ENCODE results near the gene CACHD1. TPM values are rescaled to one million over a fixed set of nuclear protein-coding genes. Genes with fewer than 3 reads are reported as not detected.

CACHD1 gene
- total RNA-seq, 1 experiment from 2014 or later = 8.4 TPM

- Histone ChIP-seq H3K4me1 (ENCODE audit: control insufficient read depth in 1 of 2, insufficient read depth in 2 of 2, low read length in 2 of 2) (no peaks in the 10 kb centered on the region), H4K20me1 (ENCODE audit: insufficient read depth) (no peaks in the 10 kb centered on the region), H3K4me2 (ENCODE audit: low read length) (no peak overlapping the region), H3K4me3 (replicated peaks in 1 of 2; ENCODE audit: low read depth in 1 of 2, low read length in 2 of 2) (no peak overlapping the region), H3K9me2 (ENCODE audit: insufficient read depth) (no peaks in the 10 kb centered on the region), H3K9ac (ENCODE audit: low read length) (no peak overlapping the region), H2AFZ (ENCODE audit: low read depth, low read length, poor library complexity, severe bottlenecking) (no peak overlapping the region), H3K36me3 (ENCODE audit: control insufficient read depth in 1 of 2, insufficient read depth in 2 of 2, low read length in 2 of 2) (no peaks in the 10 kb centered on the region), H3K9me3 (ENCODE audit: control insufficient read depth in 1 of 2, insufficient read depth in 1 of 2, low read depth in 1 of 2, low read length in 2 of 2) (no peaks in the 10 kb centered on the region), H3K27ac (ENCODE audit: low read depth, low read length) (no peak overlapping the region), H3K27me3 (ENCODE audit: insufficient read depth, low read length) (no peaks in the 10 kb centered on the region), H3K79me2 (ENCODE audit: insufficient read depth, low read length) (no peaks in the 10 kb centered on the region)
- ChIA-PET CTCF (no interaction called here), RAD21 (ENCODE audit: low non-redundant PET in 1 of 2, low total read pairs in 2 of 2, uncharacterized antibody in 2 of 2, unreplicated experiment in 2 of 2) (no interaction called here), POLR2A (no interaction called here)
- ATAC-seq = no peak
- intact Hi-C loops (cut with micrococcal nuclease) = no loop called here
- TF ChIP-seq FOSL1 (IDR thresholded peaks at IDR 0.05; ENCODE audit: low read depth) (no peak), EGR1 (IDR thresholded peaks at IDR 0.05; ENCODE audit: low read depth) (no peak), POLR2AphosphoS5 (IDR thresholded peaks at IDR 0.05; ENCODE audit: low read depth, low read length) (no peak)
- no peak for DNase-seq (ENCODE audit: low read depth, low spot score)
- no TSS peak for BruUV-seq (replicated peaks)
Observed at GRCh38 chr1:64650411-64650810, 180.5 kb downstream of the CACHD1 start.

GRCh38 chr1:64651841-64652240, 181.9 kb downstream of the CACHD1 start:
- H4K20me1 ChIP-seq (ENCODE audit: insufficient read depth) = no peaks in the 10 kb centered on the region
- no peaks in the 10 kb centered on the region for H3K79me2 ChIP-seq (ENCODE audit: insufficient read depth, low read length)
- no peaks in the 10 kb centered on the region for H3K36me3 ChIP-seq (ENCODE audit: control insufficient read depth in 1 of 2, insufficient read depth in 2 of 2, low read length in 2 of 2)
- ATAC-seq = no peak
- ChIA-PET RAD21 (ENCODE audit: low non-redundant PET in 1 of 2, low total read pairs in 2 of 2, uncharacterized antibody in 2 of 2, unreplicated experiment in 2 of 2) (no interaction called here), POLR2A (no interaction called here), CTCF (no interaction called here)
- DNase-seq (ENCODE audit: low read depth, low spot score) = no peak
- H3K27ac ChIP-seq (ENCODE audit: low read depth, low read length) = no peak overlapping the region
- no peaks in the 10 kb centered on the region for H3K27me3 ChIP-seq (ENCODE audit: insufficient read depth, low read length)
- no peak overlapping the region for H2AFZ ChIP-seq (ENCODE audit: low read depth, low read length, poor library complexity, severe bottlenecking)
- H3K4me2 ChIP-seq (ENCODE audit: low read length) = no peak overlapping the region
- BruUV-seq (replicated peaks) = no TSS peak
- intact Hi-C loops (cut with micrococcal nuclease) = no loop called here
- H3K4me1 ChIP-seq (ENCODE audit: control insufficient read depth in 1 of 2, insufficient read depth in 2 of 2, low read length in 2 of 2) = no peaks in the 10 kb centered on the region
- H3K9me3 ChIP-seq (ENCODE audit: control insufficient read depth in 1 of 2, insufficient read depth in 1 of 2, low read depth in 1 of 2, low read length in 2 of 2) = no peaks in the 10 kb centered on the region
- H3K9me2 ChIP-seq (ENCODE audit: insufficient read depth) = no peaks in the 10 kb centered on the region
- no peak overlapping the region for H3K4me3 ChIP-seq (replicated peaks in 1 of 2; ENCODE audit: low read depth in 1 of 2, low read length in 2 of 2)
- H3K9ac ChIP-seq (ENCODE audit: low read length) = no peak overlapping the region
- no peak for TF ChIP-seq SP1 (IDR thresholded peaks at IDR 0.05; ENCODE audit: low read depth)
- TF ChIP-seq SRF (IDR thresholded peaks at IDR 0.05; ENCODE audit: low read depth) = no peak
- TF ChIP-seq ATF3 (IDR thresholded peaks at IDR 0.05) = no peak
- no peak for TF ChIP-seq ZFX (IDR thresholded peaks at IDR 0.05)
- no peak for TF ChIP-seq RAD21 (IDR thresholded peaks at IDR 0.05; ENCODE audit: low read depth)
- no peak for TF ChIP-seq YY1 (IDR thresholded peaks at IDR 0.05; ENCODE audit: extremely low read depth, insufficient replicate concordance, low read depth, low read length)
- TF ChIP-seq MAX (IDR thresholded peaks at IDR 0.05) = no peak
- no peak for TF ChIP-seq CEBPB (IDR thresholded peaks at IDR 0.05; ENCODE audit: low read depth)
- TF ChIP-seq CBX3 (IDR thresholded peaks at IDR 0.05; ENCODE audit: low read depth) = no peak
- TF ChIP-seq EGR1 (IDR thresholded peaks at IDR 0.05; ENCODE audit: low read depth) = no peak
- TF ChIP-seq ZBTB33 (IDR thresholded peaks at IDR 0.05; ENCODE audit: extremely low read depth, insufficient replicate concordance, low read length) = no peak
- no peak for TF ChIP-seq POLR2A (IDR thresholded peaks at IDR 0.05; ENCODE audit: borderline replicate concordance, extremely low read depth, insufficient read depth, insufficient read length)
- no peak for TF ChIP-seq ZNF274 (IDR thresholded peaks at IDR 0.05; ENCODE audit: low read depth, low read length)
- no peak for TF ChIP-seq REST (IDR thresholded peaks at IDR 0.05; ENCODE audit: low read depth)
- no peak for TF ChIP-seq EZH2phosphoT487 (IDR thresholded peaks at IDR 0.05; ENCODE audit: borderline replicate concordance)
- no peak for TF ChIP-seq SIN3A (IDR thresholded peaks at IDR 0.05; ENCODE audit: low read depth)
- no peak for TF ChIP-seq JUND (IDR thresholded peaks at IDR 0.05)

All from HCT116 (cell line).